Fibroblast of skin of right quadriceps (primary cell): ENCODE results near the gene SHISAL1.

Experiments used
- DNase-seq: peaks from one replicate; pipeline ENCODE4 v3.0.0-alpha.2; 2013

Gene SHISAL1

GRCh38 chr22:44276041-44276440 is 36.7 kb downstream of the SHISAL1 start:
- no peak for DNase-seq

GRCh38 chr22:44275631-44275995 is 37.1 kb downstream of the SHISAL1 start:
- no peak for DNase-seq

DNA sequence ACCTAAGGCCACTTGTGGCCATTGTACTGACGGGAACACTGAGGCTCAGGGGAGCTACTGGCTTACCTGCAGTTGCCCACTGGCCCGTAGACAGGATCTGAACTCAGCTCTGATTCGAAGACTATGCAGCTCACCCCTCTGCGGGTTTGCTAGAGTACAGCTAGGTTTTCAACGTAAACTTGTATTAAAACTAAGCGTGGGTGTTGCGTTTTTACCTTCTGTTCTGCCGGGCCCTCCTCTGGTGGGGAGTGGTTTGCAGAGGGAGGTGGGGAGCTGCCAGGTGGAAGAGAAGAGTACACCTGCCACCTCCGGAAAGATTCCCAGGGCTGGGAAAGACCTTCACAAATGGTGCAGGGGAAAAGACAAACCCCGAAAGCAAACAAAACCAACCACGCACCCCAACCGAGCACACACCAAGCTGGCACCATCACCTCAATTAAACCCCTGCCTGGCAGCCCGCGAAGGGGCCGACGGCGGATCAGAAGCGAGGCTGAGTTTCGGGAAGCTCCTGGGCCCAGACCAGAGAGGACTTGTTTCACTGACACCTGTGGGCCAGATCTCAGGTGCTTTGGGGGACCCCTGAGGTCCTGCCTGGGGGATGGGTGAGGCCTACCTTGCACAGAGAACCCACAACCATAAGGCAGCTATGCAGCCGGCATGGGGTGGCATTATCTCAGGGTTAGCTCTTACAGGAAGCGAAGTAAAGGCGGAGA is 37.7 kb downstream of the SHISAL1 start:
- no peak for DNase-seq

GRCh38 chr22:44273175-44273574 is 39.6 kb downstream of the SHISAL1 start:
- no peak for DNase-seq

- DNase-seq, result no peak
Observed at GRCh38 chr22:44272401-44272771, 40.4 kb downstream of the SHISAL1 start.

DNA sequence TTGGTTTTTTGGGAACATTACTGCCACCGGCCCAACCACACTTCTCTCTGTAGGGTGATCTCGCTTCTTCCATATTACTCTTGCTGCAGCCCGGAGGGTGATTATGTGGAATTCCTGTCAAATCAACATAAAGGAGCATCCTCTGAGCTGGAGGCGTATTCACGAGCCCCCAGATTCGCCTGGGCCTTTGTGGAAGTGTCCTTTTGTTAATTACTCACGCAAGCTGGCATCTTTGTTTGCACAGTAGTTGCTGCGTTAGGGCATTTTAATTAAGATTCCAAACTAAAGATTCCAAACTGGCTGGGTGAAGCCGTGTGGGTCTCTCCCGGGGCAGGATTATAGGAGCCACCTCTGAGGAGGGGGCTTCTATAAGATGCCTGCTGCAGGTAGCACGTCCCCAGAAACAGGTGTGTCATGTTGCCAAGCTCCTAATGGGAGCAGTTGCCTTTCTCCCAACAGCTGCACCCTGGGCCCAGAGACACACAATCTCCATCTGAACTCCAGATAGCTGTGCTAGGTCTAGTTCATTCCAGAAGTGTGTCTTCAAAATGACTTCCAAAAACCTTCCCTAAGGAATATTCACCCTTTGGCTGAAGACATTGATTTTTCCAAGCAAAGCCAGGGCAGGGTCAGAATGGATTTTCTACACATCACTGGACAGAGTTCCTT is 40.9 kb downstream of the SHISAL1 start:
- no peak for DNase-seq

DNA sequence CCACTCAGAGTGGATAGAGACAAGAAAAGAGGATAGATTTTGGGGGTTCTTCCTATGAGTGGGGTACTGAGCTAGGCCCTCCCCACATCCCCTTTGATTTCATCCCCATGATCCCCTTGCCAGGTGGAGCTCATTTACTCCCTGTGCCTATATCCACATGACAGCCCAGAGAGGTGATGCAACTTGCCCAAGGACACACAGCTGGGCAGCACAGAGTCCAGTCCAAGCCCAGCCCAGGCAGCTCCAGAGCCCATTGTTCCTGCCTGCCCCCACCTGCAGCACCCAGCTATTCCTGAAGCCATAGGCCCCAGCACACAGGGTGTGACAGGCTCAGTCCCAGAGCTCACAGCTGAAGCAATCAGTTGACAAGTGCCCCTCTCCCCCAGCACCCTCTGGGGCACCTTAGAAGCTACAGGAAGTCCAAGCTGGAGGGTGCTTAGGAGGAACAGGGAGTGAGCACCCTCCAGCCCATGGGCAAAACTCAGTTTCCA is 41.7 kb downstream of the SHISAL1 start:
- no peak for DNase-seq

DNA sequence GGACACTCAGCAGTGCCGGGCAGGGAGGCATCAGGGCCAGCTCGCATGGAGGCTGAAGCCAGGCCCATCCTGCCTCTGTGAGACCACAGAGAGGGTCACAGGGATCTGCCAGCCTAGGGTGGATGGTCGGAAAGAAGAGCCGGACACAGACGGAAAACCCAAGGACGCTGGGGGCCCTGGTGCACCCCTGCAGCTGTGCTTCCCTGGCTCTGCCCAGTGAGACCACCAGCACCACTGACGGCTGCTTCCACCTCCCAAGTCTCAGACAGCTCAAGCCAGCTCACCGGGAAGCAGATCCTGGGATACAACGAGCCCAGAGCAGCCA is 42.2 kb downstream of the SHISAL1 start:
- no peak for DNase-seq

- no peak for DNase-seq
Observed at GRCh38 chr22:44269757-44270555, 42.8 kb downstream of the SHISAL1 start.

GRCh38 chr22:44269117-44269498 is 43.6 kb downstream of the SHISAL1 start:
- no peak for DNase-seq

DNA sequence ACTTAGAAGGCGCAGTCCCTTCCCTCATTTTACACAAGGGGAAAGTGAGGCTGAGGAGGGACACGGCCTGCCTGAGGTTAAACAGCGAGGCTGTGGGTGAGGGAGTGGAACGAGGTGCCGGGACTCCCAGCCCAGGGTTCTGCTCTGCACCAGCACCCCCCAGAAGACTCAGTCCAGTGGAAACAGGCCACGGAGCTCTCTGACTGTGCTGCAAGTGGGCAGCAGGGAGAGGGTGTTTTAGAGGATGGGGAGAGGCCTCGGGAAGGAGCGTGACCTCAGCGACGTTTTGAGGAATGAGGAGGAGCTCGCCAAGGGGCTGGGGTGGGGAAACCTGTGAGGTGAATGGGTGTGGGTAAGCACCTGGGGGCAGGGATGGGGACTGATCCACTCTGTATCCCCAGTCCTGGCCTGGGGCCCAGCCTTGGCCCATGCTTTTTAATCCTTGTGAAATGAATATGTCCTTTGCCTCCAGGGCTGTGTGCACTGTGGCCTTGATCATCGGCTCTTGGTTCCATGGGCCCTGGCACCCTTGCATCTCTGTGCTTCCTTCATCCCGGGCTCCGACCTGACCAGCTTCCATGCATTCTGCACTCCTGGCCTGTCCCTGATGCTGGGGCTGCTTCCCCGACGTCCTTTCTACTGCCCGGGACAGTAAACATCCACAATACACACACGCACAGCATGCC is 44.2 kb downstream of the SHISAL1 start:
- DNase-seq, result no peak

- no peak for DNase-seq
Observed at GRCh38 chr22:44267856-44268255, 44.9 kb downstream of the SHISAL1 start.

GRCh38 chr22:44266796-44267760 is 45.7 kb downstream of the SHISAL1 start:
- no peak for DNase-seq

DNA sequence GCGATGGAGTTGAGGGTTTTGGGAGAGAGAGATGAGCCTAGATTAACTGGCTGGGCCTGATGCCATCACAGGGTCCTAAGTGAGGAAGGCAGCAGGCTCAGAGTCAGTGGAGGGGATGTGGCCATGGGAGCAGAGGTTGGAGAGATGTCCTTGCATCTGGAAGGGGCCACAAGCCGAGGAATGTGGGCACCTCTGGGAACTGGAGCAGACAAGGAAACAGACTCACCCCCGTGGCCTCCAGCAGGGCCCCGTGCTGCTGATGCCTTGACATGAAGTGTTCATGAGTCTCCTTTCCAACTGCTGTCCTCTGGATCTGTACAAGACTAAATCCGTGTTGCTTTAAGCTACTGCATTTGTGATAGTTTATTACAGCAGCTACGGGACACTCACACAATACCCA is 49.2 kb downstream of the SHISAL1 start:
- DNase-seq, result no peak

- DNase-seq, result no peak
Observed at GRCh38 chr22:44261861-44262595, 50.7 kb downstream of the SHISAL1 start.

GRCh38 chr22:44261164-44261860 is 51.4 kb downstream of the SHISAL1 start:
- DNase-seq, result no peak

GRCh38 chr22:44260216-44261035 is 52.3 kb downstream of the SHISAL1 start:
- no peak for DNase-seq

DNA sequence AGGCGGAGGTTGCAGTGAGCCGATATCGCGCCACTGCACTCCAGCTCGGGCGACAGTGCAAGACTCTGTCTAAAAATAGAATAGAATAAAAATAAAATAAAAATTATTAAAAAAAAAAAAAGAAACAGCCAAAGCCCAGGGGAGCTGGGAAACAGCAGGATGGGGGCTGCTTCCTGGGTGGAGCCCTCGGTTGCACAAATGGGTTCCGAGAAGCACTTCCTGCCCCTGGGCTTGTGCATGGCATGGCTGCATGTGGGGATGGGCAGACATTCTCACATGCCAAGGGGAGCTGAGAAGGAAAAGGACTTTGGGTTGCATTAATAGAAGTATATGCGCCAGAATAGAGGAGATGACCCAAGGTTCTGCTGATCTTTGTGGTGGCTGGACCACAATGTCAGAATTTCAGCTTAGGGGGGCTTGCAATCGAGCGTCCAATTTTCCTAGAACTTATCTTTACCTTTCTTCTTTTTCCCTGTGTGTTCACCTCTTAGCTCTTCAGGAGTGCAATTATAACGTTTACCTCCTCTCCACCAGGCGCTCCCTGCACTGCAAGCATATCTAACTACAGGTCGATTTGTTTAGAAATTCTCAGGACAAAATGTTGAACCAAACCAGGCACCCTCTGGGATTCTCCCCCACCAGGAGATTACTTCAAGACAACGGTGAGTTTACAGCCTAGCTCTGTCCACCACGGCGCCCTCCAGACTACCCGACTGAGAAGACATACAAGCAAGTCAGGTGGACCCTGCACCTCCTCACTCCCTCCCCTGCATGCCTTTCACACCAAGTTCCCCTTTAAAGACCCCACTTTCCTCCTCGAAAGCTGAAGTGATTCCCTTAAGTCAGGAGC is 53.2 kb downstream of the SHISAL1 start:
- no peak for DNase-seq
